Hepatocyte (in vitro differentiated cells): ENCODE measurements around the gene XYLT1. TPM values are rescaled to one million over a fixed set of nuclear protein-coding genes. Genes with fewer than 3 reads are reported as not detected.

Source experiments
- DNase-seq: peaks from one replicate; pipeline ENCODE4 v3.0.0-alpha.2; 2016; ENCODE audit warnings: low spot score
- H2AFZ ChIP-seq: fragments of 200-600 bp; sonication (generic); 2 replicates; pipeline ENCODE4 v1.6.0; 2016; ENCODE audit warnings: antibody characterized with exemption, mild to moderate bottlenecking
- H3K27ac ChIP-seq: fragments of 200-600 bp; sonication (generic); 2 replicates; pipeline ENCODE4 v1.5.1; 2016; ENCODE audit warnings: mild to moderate bottlenecking
- H3K27me3 ChIP-seq: fragments of 200-600 bp; sonication (generic); 2 replicates; pipeline ENCODE4 v1.6.1; 2016
- H3K36me3 ChIP-seq: fragments of 200-600 bp; sonication (generic); replicated peaks from 2 replicates; pipeline ENCODE4 v1.5.1; 2016; ENCODE audit warnings: low read depth; ENCODE audit not compliant: insufficient read depth
- H3K4me1 ChIP-seq: fragments of 200-600 bp; sonication (generic); 2 replicates; pipeline ENCODE4 v1.5.1; 2016; ENCODE audit warnings: mild to moderate bottlenecking, moderate library complexity; ENCODE audit not compliant: insufficient read depth
- H3K4me2 ChIP-seq: fragments of 200-600 bp; sonication (generic); 2 replicates; pipeline ENCODE4 v1.6.0; 2016
- H3K4me3 ChIP-seq: fragments of 200-600 bp; sonication (generic); 2 replicates; pipeline ENCODE4 v1.5.1; 2016; ENCODE audit warnings: mild to moderate bottlenecking
- H3K79me2 ChIP-seq: fragments of 200-600 bp; sonication (generic); 2 replicates; pipeline ENCODE4 v1.6.0; 2017; ENCODE audit warnings: mild to moderate bottlenecking
- H3K9me2 ChIP-seq: fragments of 200-600 bp; sonication (generic); replicated peaks from 2 replicates; pipeline ENCODE4 v1.6.0; 2017; ENCODE audit warnings: mild to moderate bottlenecking; ENCODE audit not compliant: insufficient read depth
- H3K9me3 ChIP-seq: fragments of 200-600 bp; sonication (generic); 2 replicates; pipeline ENCODE4 v1.5.1; 2016; ENCODE audit warnings: low read depth, mild to moderate bottlenecking
- H4K20me1 ChIP-seq: fragments of 200-600 bp; sonication (generic); 2 replicates; pipeline ENCODE4 v1.6.0; 2016; ENCODE audit warnings: mild to moderate bottlenecking; ENCODE audit not compliant: insufficient read depth, poor library complexity, severe bottlenecking
- CTCF ChIP-seq: fragments of 200-600 bp; sonication (generic); IDR thresholded peaks from 2 replicates; pipeline ENCODE4 v1.5.1; 2016; ENCODE audit warnings: antibody characterized with exemption, mild to moderate bottlenecking; ENCODE audit not compliant: poor library complexity
- EZH2 ChIP-seq: fragments of 200-600 bp; sonication (generic); IDR thresholded peaks from 2 replicates; pipeline ENCODE4 v1.6.1; 2016; ENCODE audit warnings: antibody characterized with exemption, mild to moderate bottlenecking, borderline replicate concordance
- EZH2phosphoT487 ChIP-seq: fragments of 200-600 bp; sonication (generic); IDR thresholded peaks from one replicate; pipeline ENCODE4 v1.6.1; 2018; ENCODE audit warnings: antibody characterized with exemption, mild to moderate bottlenecking, low read depth, moderate library complexity; ENCODE audit not compliant: unreplicated experiment, severe bottlenecking
- WGBS: methylation state at CpG from one replicate; pipeline ENCODE4 v1.1.6; 2016; ENCODE audit warnings: low lambda C conversion rate; ENCODE audit errors: missing lambda C conversion rate; 5-methylcytosine and 5-hydroxymethylcytosine counted together
- polyA plus RNA-seq: library from polyadenylated mRNA; unstranded; fragments of >200 nt; fragmentation: Nextera tagmentation; extraction: Ambion mirVana; gene quantifications from 2 replicates; pipeline ENCODE4 v1.2.1, GENCODE V29; 2016
- total RNA-seq: library from RNA; depleted of rRNA; stranded (reverse); fragments of >200 nt; gene quantifications from 2 replicates; pipeline ENCODE4 v1.2.3, GENCODE V29; 2014

The XYLT1 gene
- total and polyA plus RNA-seq, 2 experiments from 2014 or later, result 6.9 to 13.7 TPM

GRCh38 chr16:17515421-17516210 is 44.9 kb upstream of the XYLT1 start:
- no peaks in the 10 kb centered on the region for H4K20me1 ChIP-seq
- no peak overlapping the region for H3K27ac ChIP-seq
- TF ChIP-seq CTCF (no peak), EZH2 (no peak), EZH2phosphoT487 (no peak)
- H3K4me3 ChIP-seq, result no peak overlapping the region
- no peaks in the 10 kb centered on the region for H3K4me1 ChIP-seq
- no peaks in the 10 kb centered on the region for H3K36me3 ChIP-seq
- H3K9me2 ChIP-seq, result no peaks in the 10 kb centered on the region
- peaks cover 5% of the 10 kb centered on the region for H3K27me3 ChIP-seq
- H3K9me3 ChIP-seq, result no peaks in the 10 kb centered on the region
- WGBS, result 92% methylated on average over 10 of the region's 10 CpGs
- no peak overlapping the region for H3K4me2 ChIP-seq
- H3K79me2 ChIP-seq, result no peaks in the 10 kb centered on the region
- no peak for DNase-seq
- no peak overlapping the region for H2AFZ ChIP-seq

GRCh38 chr16:17512636-17513220 is 42.0 kb upstream of the XYLT1 start:
- no peak overlapping the region for H3K27ac ChIP-seq
- no peak for TF ChIP-seq EZH2phosphoT487
- no peak for TF ChIP-seq EZH2
- TF ChIP-seq CTCF, result no peak
- H3K4me3 ChIP-seq, result no peak overlapping the region
- no peaks in the 10 kb centered on the region for H4K20me1 ChIP-seq
- H3K79me2 ChIP-seq, result no peaks in the 10 kb centered on the region
- H2AFZ ChIP-seq, result no peak overlapping the region
- DNase-seq, result no peak
- H3K9me2 ChIP-seq, result no peaks in the 10 kb centered on the region
- H3K27me3 ChIP-seq, result no peaks in the 10 kb centered on the region
- H3K9me3 ChIP-seq, result no peaks in the 10 kb centered on the region
- 75% methylated on average over 6 of the region's 6 CpGs for WGBS
- H3K4me1 ChIP-seq, result no peaks in the 10 kb centered on the region
- H3K36me3 ChIP-seq, result no peaks in the 10 kb centered on the region
- no peak overlapping the region for H3K4me2 ChIP-seq

GRCh38 chr16:17511340-17511739 is 40.6 kb upstream of the XYLT1 start:
- TF ChIP-seq EZH2phosphoT487 (no peak), CTCF (no peak), EZH2 (no peak)
- Histone ChIP-seq H3K4me3 (no peak overlapping the region), H3K27ac (peak overlapping the region; percentile 16), H3K9me2 (no peaks in the 10 kb centered on the region), H3K4me1 (no peaks in the 10 kb centered on the region), H3K27me3 (no peaks in the 10 kb centered on the region), H2AFZ (no peak overlapping the region), H3K4me2 (no peak overlapping the region), H3K9me3 (no peaks in the 10 kb centered on the region), H3K79me2 (no peaks in the 10 kb centered on the region), H4K20me1 (no peaks in the 10 kb centered on the region), H3K36me3 (no peaks in the 10 kb centered on the region)
- DNase-seq, result peak; percentile 11
